Mesothelial cell of epicardium (in vitro differentiated cells): Measurements from ENCODE around the gene MRPS10. TPM values are rescaled to one million over a fixed set of nuclear protein-coding genes. Genes with fewer than 3 reads are reported as not detected.
A peak's percentile ranks its signal among the peaks of the same experiment; 100 is the strongest.

Experiments
- DNase-seq, 2 experiments: peaks; one replicate each; pipeline ENCODE4 v3.0.0; 2021; ENCODE audit warnings: low spot score in 2 of 2; ENCODE audit not compliant: unreplicated experiment in 2 of 2
- H3K27ac Mint-ChIP-seq: 2 replicates; pipeline ENCODE4 v1.8.0; 2021; ENCODE audit warnings: mixed read lengths
- H3K27me3 Mint-ChIP-seq: 2 replicates; pipeline ENCODE4 v1.8.0; 2021; ENCODE audit warnings: low read depth, mixed read lengths
- H3K36me3 Mint-ChIP-seq: 2 replicates; pipeline ENCODE4 v1.8.0; 2021; ENCODE audit warnings: mixed read lengths
- H3K4me1 Mint-ChIP-seq: 2 replicates; pipeline ENCODE4 v1.8.0; 2021; ENCODE audit warnings: mixed read lengths
- H3K4me3 Mint-ChIP-seq: 2 replicates; pipeline ENCODE4 v1.8.0; 2021; ENCODE audit warnings: mild to moderate bottlenecking, moderate library complexity, mixed read lengths
- H3K9me3 Mint-ChIP-seq: 2 replicates; pipeline ENCODE4 v1.8.0; 2021; ENCODE audit warnings: mixed read lengths
- total RNA-seq: library from RNA; stranded (reverse); gene quantifications from 3 replicates; pipeline ENCODE4 v1.2.1, GENCODE V29; 2021
- TF ChIP-seq, protein P1 (sequence below): fragments of 200-600 bp; sonication (generic); IDR thresholded peaks from one replicate; pipeline ENCODE4 v1.5.0; 2021; ENCODE audit warnings: antibody characterized with exemption; ENCODE audit not compliant: unreplicated experiment

The MRPS10 gene
- total RNA-seq, 1 donor from 2014 or later: 23.9 TPM

DNA sequence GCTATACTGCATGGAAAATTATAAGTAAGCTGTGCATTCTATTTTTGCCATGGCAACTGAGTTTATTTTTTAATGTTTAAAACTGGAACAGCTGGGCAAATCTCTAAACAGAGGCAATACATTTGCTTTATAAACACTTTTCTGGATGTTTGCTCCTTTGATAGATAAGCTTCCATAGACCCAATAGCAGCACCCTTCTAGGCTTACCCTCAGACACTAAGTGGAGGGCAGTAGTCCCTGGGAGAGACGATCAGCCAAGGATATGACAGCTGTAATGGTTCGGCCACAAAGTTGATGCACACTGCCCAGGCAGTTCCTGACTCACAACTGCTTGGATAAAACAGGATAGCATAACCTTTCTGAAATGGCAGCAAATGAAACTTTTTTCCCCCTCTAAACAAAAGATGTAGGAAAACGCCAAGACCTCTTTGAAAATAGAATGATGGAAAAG is 8.5 kb upstream of the MRPS10 start:
- H3K27ac Mint-ChIP-seq: peak overlapping the region; percentile 11
- TF ChIP-seq, protein P1, sequence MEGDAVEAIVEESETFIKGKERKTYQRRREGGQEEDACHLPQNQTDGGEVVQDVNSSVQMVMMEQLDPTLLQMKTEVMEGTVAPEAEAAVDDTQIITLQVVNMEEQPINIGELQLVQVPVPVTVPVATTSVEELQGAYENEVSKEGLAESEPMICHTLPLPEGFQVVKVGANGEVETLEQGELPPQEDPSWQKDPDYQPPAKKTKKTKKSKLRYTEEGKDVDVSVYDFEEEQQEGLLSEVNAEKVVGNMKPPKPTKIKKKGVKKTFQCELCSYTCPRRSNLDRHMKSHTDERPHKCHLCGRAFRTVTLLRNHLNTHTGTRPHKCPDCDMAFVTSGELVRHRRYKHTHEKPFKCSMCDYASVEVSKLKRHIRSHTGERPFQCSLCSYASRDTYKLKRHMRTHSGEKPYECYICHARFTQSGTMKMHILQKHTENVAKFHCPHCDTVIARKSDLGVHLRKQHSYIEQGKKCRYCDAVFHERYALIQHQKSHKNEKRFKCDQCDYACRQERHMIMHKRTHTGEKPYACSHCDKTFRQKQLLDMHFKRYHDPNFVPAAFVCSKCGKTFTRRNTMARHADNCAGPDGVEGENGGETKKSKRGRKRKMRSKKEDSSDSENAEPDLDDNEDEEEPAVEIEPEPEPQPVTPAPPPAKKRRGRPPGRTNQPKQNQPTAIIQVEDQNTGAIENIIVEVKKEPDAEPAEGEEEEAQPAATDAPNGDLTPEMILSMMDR: no peak
- no peaks in the 10 kb centered on the region for H3K27me3 Mint-ChIP-seq
- peaks cover 10% of the 10 kb centered on the region for H3K36me3 Mint-ChIP-seq
- H3K9me3 Mint-ChIP-seq: no peaks in the 10 kb centered on the region
- DNase-seq: no peak
- H3K4me1 Mint-ChIP-seq: peaks cover 16% of the 10 kb centered on the region
- no peak overlapping the region for H3K4me3 Mint-ChIP-seq

DNA sequence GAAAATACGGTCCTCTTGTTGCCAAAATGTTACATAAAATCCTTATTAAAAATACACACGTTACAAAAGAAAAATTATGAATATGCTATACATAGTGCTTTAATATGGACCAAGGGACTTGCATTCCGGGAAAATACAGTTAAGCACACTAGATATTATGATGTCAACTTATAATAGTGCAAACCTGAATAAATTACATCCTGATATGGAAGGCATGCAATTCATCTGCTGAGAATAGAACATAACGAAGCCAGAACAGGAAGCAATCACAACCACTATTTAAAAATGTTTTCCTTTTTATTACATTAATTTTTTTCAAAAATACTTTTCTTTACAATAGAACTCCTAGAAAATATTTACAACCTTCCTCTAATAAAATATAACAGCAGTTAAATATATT is 7.8 kb upstream of the MRPS10 start:
- Mint-ChIP-seq H3K27ac (no peak overlapping the region), H3K36me3 (peaks cover 10% of the 10 kb centered on the region), H3K4me3 (no peak overlapping the region), H3K27me3 (no peaks in the 10 kb centered on the region), H3K9me3 (no peaks in the 10 kb centered on the region), H3K4me1 (peaks cover 16% of the 10 kb centered on the region)
- TF ChIP-seq, protein P1: no peak
- DNase-seq: no peak

DNA sequence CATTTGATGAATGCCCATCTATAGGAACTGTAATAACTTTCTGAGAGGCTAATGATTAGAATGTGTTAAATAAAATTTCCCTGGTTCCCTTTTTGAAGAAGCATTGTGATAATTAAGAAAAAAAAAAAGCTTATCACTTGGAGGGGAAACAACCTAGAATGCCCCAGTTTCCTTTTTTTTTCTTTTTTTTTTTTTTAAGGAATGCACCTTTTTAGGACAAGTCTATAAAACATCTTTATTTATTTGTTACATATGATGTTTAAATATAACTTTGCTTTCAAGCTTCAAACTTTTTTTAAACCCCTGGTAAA is 7.3 kb upstream of the MRPS10 start:
- peaks cover 10% of the 10 kb centered on the region for H3K36me3 Mint-ChIP-seq
- H3K9me3 Mint-ChIP-seq: no peaks in the 10 kb centered on the region
- TF ChIP-seq, protein P1: no peak
- H3K4me1 Mint-ChIP-seq: peaks cover 16% of the 10 kb centered on the region
- H3K4me3 Mint-ChIP-seq: no peak overlapping the region
- DNase-seq: no peak
- no peak overlapping the region for H3K27ac Mint-ChIP-seq
- H3K27me3 Mint-ChIP-seq: no peaks in the 10 kb centered on the region

DNA sequence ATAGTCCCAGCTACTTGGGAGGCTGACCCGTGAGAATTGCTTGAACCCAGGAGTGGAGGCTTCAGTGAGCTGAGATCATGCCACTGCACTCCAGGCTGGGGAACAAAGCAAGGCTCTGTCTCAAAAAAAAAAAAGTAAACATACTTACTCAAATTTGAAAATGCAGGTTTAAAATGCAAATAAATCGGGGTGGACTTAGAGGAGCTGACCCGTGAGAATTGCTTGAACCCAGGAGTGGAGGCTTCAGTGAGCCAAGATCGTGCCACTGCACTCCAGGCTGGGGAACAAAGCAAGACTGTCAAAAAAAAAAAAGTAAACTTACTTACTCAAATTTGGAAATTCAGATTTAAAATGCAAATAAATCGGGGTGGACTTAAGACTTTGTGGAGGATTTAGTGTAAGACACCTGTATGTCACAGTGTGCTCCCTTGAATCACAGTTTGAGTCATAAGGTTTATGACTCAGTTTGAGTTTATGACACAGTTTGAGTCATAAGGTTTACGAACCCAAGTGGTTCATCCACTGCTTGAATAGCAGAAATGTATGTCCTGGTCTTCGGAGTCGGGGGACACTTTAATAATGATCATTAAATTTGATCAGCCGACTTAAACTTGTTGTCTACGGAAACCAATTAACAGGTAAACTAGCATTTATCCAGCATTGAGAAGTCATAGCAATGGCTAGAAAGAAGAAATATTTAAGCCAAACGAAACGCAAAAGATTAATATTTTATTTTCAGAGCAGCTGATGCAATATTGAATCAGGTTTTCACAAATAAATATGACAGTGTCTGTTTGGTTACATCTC is 6.8 kb upstream of the MRPS10 start:
- peaks cover 9% of the 10 kb centered on the region for H3K36me3 Mint-ChIP-seq
- TF ChIP-seq, protein P1: no peak
- H3K27me3 Mint-ChIP-seq: no peaks in the 10 kb centered on the region
- no peaks in the 10 kb centered on the region for H3K9me3 Mint-ChIP-seq
- no peak overlapping the region for H3K4me3 Mint-ChIP-seq
- no peak overlapping the region for H3K27ac Mint-ChIP-seq
- peaks cover 16% of the 10 kb centered on the region for H3K4me1 Mint-ChIP-seq
- no peak for DNase-seq

DNA sequence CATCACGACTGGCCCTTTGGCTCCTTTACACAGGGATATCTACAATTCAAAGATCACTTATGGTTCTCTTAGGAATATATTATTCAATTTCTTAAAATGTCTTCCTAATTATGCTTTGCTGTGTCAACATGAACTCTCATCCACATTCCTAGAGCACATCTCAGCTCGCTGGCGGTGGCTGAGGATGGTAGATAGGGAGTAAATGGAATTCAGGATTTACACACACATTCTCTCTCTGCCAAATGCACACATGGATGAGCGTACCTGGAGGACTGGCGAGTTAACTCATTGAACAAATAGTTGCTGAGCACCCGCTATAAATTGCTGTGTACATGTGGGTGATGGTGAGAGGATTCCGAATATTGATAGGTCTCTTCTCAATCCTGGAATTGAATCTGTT is 4.8 kb upstream of the MRPS10 start:
- H3K36me3 Mint-ChIP-seq: peaks cover 1% of the 10 kb centered on the region
- H3K9me3 Mint-ChIP-seq: no peaks in the 10 kb centered on the region
- no peak overlapping the region for H3K4me3 Mint-ChIP-seq
- H3K27ac Mint-ChIP-seq: no peak overlapping the region
- peaks cover 19% of the 10 kb centered on the region for H3K4me1 Mint-ChIP-seq
- no peaks in the 10 kb centered on the region for H3K27me3 Mint-ChIP-seq
- no peak for DNase-seq
- TF ChIP-seq, protein P1: no peak
